Stimulated activated CD4-positive, alpha-beta T cell treated with anti-CD3 and anti-CD28 coated beads, Interleukin-15, amount 100 ng/mL, for 48 hours (primary cell): Measurements from ENCODE around the gene NMBR.
"Not testable (repeated sequence)": the region's sequence is repeated elsewhere in the genome, so short reads cannot be mapped to it uniquely, and the experiment has no call there.

Experiments used
- DNase-seq, 2 donors: peaks; one replicate each; pipeline ENCODE4 v3.0.0-alpha.2; 2020; ENCODE audit warnings: low read depth in 2 of 2

NMBR gene

DNA sequence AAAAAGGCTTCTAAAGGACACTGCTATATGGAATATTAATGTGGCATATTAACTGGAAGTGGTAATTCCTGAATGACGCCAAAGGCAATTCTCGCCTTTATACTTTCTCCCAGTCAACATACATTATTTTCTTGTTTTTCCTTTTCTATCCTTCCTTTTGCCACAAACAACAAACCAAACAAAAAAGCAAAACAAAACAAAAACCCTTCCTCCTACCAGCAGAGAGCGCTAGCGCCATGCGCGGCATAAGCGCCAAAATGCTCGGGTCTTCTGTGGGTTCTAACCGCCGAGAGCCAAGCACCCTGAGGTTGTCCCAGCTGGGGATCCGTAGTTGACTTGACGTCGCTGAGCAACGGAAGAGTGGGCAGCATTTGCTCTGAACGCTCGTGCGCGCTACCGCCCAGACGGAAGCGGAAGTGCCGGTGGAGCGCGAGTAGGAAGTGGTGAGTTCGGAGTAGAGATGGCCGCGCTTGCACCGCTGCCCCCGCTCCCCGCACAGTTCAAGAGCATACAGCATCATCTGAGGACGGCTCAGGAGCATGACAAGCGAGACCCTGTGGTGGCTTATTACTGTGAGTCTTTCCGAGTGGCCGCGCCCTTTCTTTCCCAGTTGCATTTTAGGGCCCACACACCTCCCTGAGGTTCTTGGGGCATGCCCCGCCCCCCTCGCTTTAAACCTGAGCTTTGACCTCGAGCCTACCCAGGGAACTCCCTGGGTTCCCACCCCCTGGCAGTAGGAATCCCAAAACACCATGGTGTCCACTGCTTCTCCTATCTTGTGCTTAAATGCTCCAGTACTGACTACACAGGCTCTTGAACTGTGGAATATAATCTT is at the start of gene NMBR, which contains the start of gene VTA1:
NMBR (minus strand) TSS at position 295 of the 835 bp plus-strand sequence. CDS start 58,464 bp downstream, outside the sequence.
VTA1 (plus strand) TSS at position 436 of the 835 bp plus-strand sequence; CDS start at position 461, 25 bp downstream.
- DNase-seq = peak; percentile 92 to 93

- DNase-seq = no peak
Measured at GRCh38 chr6:142195862-142196541, 49.1 kb upstream of the NMBR start.

- DNase-seq = no peak
Measured at GRCh38 chr6:142193621-142194020, 46.7 kb upstream of the NMBR start.

- DNase-seq = no peak
Measured at GRCh38 chr6:142192343-142192742, 45.4 kb upstream of the NMBR start.

- no peak for DNase-seq
Measured at GRCh38 chr6:142189057-142189456, 42.1 kb upstream of the NMBR start.

DNA sequence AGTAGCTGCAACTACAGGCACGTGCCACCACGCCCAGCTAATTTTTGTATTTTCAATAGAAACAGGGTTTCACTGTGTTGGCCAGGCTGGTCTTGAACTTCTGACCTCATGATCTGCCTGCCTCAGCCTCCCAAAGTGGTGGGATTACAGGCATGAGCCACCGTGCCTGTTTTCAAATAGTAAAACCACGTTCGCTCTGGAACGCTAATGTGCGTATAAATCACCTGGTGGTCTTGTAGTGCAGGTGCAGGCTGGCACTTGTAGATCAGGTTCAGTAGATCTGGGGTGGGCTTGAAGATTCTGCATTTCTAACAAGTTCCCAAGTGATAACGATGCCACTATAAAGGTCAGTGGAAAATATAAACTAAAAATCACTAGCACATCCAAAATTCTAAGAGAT is 41.4 kb upstream of the NMBR start:
- not testable (repeated sequence) for DNase-seq

DNA sequence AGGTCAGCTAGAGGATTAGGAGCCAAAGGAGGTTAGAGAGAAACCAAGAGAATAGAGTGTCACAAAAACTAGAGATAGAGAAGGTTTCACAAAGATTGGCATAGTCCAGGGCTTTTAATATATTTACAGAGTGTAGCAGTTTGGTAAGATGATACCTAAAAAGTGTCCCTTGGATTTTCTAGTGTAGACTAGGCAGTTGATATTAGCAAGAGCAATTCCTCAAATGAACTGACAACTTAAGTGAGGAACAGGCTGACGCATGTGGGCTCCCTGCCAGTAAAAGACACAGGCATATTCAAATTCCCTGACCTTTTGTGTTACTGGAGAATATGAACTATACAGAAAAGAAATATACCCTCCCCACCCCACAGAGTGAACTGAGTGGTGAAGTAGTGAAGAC is 40.3 kb upstream of the NMBR start:
- no peak for DNase-seq

DNA sequence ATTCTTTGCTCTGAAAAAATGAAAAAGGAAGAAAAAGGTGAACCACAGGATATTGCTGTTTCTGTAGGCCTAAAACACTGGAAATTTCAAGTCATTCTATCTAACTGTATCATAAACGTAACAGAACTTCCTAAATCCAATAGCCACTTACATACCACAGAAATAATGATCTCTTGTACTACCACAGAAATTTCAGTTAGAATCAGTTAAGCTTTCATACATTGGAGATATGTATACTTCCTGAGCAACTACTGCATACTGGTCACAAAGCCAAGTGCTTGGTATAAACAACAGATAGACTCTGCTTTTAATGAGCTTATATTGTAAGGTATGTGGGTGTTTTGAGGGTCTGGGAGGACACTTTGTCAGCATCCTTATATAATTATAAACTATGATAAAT is 38.7 kb upstream of the NMBR start:
- DNase-seq = no peak

GRCh38 chr6:142184307-142184706 is 37.4 kb upstream of the NMBR start:
- no peak for DNase-seq

DNA sequence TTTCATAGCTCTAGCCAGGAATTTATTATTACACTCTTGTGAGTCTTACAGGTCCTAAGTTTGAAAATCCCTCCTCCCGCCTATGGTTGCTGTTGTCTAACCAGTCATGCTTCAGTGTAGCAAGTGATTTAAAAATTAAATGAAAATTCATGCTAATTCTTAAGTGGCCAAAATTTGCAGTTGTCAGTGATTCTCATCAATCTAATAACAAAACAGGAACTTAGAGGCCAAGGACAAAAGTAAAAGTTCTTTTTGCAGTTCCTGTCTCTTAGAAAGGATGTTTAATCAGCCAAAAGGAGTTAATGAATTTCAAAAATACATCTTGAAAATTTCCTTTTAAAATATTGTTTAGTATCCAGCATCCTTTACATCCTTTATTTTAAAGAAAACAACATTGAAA is 36.4 kb upstream of the NMBR start:
- no peak for DNase-seq

GRCh38 chr6:142182004-142182403 is 35.1 kb upstream of the NMBR start:
- DNase-seq = no peak

DNA sequence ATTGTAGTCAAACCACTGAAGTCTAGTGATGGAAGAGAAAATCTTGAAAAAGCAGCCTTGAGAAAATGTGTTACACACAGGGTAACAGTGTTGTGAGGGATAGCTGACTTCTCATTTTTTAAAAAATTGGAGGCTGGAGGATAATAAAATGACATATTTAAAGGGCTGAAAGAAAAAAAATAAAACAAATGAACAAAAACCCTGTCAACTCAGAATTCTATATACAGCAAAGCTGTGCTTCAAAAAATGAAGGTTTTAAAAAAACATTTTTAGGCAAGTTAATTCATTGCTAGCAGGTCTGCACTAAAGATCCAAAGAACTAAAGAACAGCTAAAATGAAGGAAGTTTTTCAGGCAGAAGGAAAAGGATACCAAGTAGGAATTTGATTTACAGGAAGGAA is 31.2 kb upstream of the NMBR start:
- DNase-seq = no peak

DNA sequence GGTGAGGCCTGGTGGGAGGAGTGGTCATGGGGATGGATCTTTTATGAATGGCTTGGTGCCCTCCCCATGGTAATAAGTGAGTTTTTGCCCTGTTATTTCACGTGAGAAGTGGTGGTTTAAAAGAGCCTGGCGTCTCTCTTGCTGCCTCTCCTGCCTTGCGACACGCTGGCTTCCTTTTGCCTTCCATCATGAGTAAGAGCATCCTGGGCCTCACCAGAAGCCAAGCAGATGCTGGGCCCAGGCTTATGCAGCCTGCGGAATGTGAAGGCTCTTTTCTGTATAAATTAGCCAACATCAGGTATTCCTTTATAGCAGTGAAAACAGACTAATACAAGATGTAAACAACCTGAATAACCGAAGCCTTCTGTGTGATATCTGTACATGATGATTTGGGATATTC is 27.8 kb upstream of the NMBR start:
- no peak for DNase-seq

DNA sequence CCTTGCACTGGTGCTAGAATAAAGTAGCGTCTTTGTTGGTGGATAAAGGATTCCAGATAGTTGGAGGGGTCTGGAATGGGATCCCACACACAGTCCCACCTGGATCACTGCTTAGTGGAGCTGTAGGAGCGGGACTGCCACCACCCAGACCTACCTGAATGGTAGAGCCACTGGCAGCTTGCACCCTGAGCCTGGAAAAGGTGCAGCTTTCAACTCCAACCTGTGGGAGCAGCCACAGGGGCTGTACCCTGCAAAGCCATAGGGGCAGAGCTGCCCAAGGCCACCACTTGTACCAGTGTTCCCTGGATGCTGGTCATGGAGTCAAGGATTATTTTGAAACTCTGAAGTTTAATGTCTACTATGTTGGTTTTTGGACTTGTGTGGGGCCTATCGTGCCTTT is 27.1 kb upstream of the NMBR start:
- no peak for DNase-seq

GRCh38 chr6:142172758-142173157 is 25.8 kb upstream of the NMBR start:
- DNase-seq = no peak

DNA sequence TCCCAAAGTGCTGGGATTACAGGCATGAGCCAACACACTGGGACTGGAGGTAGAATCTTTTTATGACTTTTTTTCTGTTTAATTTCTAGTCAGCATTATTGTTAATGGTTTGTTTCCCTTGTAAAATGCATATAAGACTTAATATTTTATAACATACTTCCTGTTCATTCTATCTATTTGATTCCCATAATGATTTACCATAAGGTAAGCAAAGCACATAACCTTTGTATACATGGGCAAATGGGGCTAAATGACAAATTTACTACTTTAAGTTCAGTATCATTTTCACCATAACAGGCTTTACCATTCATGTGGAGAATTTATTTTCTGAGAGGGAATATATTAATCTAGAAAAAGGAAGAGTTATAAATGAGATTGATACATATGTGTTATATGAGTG is 24.4 kb upstream of the NMBR start:
- DNase-seq = no peak

DNA sequence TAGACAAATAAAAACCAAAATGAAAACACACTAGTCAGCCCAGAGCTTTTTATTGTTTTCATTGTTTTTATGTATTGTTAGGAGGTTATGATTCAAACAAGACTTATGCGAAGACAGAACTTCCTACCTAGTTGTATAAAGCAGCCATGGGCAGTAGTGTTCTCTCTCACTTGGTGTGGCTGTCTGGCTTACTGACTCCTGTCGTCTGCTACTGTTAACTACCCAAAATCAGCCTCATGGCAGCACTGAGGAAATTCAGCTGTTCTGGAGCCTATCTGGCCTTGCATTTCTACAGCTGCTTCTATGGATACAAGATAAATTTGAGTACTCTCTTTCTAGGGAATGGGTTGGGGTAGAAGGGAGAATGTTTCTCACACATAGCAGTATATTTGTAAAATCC is 20.6 kb upstream of the NMBR start:
- DNase-seq = no peak

DNA sequence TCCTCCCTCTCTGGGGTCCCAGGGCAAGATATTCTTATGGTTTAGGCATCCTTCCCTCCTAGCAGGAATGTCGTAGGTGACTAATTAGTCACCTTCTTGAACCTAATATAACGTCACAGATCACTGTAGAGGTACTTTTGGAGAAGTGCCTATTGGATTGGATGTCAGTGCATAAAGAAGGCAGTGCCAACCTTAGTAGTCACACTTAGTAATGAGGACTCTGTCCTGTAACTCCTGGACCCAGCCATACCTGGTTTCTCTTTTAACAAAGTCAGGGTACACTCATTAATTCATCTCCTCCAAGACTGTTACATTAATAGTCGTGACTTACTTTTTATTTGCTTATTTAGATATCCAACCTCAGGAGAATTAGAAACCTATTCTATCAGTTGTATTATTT is 20.1 kb upstream of the NMBR start:
- no peak for DNase-seq

DNA sequence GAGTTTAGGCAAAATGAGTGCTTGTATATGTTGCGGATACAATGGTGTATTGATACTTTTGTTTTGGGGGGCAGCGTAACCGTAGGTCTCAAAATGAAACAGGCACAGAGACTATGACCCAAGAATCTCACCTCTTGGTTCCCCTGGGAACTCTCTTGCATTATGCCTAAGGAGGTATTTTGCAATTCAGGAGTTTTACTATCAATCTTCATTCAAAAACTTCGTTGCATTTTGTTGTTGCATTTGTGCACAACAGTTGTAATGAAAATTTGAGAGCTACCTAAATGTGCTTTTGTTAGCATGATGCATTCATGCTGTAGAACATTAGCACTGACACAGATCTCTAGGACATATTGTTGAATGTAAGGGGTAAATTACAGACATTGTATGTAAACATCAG is 18.3 kb upstream of the NMBR start:
- no peak for DNase-seq

DNA sequence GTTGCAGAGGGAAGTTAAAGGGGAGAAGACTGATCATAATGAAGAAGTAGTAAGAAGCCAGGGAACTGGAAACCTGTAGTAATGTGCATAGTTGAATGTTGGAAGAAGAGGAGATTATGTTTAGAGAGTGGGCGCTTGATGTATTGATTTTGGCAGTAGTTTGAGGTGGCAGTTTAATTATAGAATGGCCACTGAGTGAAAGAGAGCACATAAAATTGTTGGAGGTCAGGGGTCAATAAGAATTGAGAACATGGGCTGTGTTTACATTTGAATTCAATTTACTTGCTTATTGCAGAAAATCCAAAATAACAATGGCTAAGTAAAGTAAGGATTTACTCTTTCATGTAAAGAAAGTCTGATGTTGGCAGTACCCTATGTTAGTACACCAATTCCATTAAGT is 15.9 kb upstream of the NMBR start:
- no peak for DNase-seq

DNA sequence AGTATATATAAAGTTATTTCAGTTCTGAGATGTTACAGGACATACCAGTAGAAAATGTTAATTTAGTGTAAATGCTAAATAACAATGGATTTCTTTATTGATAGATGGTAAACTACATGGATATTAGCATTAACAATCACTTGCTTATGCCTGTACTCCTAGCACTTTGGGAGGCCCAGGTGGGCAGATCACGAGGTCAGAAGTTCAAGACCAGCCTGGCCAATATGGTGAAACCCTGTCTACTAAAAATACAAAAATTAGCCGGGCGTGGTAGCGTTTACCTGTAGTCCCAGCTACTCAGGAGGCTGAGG is 9.8 kb upstream of the NMBR start:
- not testable (repeated sequence) for DNase-seq

DNA sequence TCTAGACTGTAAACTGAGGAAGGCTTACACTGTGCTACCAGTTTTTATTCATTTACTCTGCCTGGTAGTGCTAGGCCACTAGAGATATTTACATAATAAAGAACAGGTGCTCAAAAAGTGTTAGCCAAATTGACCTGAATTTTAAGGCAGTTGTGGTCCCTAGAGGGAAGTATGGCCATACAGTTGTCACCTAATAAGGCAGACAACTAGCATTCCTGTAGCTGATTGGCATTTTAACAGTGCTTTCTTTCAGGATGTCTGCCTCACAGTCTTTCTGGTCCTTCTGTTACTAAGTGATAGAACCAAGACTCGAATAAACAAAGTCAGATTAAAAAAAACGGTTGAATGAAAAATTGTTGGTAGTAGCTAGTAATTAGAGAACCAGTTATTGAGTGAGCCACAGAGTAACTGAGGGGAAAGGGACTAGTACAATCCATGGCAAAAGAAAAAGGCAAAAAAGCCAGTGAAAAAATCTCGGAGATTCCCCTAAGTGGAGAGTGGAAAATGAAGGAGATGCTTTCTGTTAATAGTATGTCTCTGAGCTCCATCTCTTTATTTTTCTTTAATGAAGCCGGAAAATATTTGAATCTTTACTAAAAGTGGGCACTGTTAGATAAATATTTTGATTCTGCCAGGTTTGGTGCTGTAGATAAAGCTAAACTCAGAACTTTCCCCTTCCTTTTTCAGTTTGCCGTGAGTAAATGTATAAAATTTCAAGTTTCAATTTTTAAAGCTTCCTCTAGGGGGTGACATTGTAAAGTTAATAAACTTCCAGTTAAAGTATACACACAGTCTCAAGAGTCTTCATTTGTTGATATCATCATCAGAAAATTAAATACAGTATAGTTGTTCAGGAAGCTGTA is 9.2 kb upstream of the NMBR start:
- no peak for DNase-seq
